Measurements from ENCODE around the gene PRKAA2.

- TF ChIP-seq CTCF (IDR thresholded peaks at IDR 0.05; ENCODE audit: borderline replicate concordance, extremely low read depth, low read length, poor library complexity, severe bottlenecking) (no peak), EZH2 (IDR thresholded peaks at IDR 0.05; ENCODE audit: borderline replicate concordance, low read depth, low read length, severe bottlenecking) (no peak)
Measured at GRCh38 chr1:56683569-56683968, 38.5 kb downstream of the PRKAA2 start.
